GM23338 (cell line): Measurements from ENCODE around the gene SLC25A39. TPM values are rescaled to one million over a fixed set of nuclear protein-coding genes. Genes with fewer than 3 reads are reported as not detected.

Experiments used
- ATAC-seq: fragments of 200-7000 bp; cut with Tn5 transposase; 3 replicates; pipeline ENCODE4 v1.9.1; 2020
- DNase-seq: peaks from one replicate; pipeline ENCODE4 v3.0.0-alpha.2; 2015; ENCODE audit warnings: low spot score
- H2AFZ ChIP-seq: fragments of 200-600 bp; sonication (generic); 2 replicates; pipeline ENCODE4 v1.8.0; 2016; ENCODE audit warnings: antibody characterized with exemption, mild to moderate bottlenecking, moderate library complexity
- H3F3A ChIP-seq: fragments of 200-600 bp; sonication (generic); replicated peaks from 2 replicates; pipeline ENCODE4 v1.8.0; 2017; ENCODE audit warnings: antibody characterized with exemption, mixed run types, low read depth
- H3K27ac ChIP-seq: fragments of 200-600 bp; sonication (generic); 2 replicates; pipeline ENCODE4 v1.6.1; 2016; ENCODE audit warnings: low read depth
- H3K27me3 ChIP-seq: fragments of 200-600 bp; sonication (generic); 2 replicates; pipeline ENCODE4 v1.8.0; 2016; ENCODE audit warnings: mild to moderate bottlenecking, mixed run types, moderate library complexity; ENCODE audit not compliant: insufficient read depth
- H3K36me3 ChIP-seq: fragments of 200-600 bp; sonication (generic); 2 replicates; pipeline ENCODE4 v1.8.0; 2016; ENCODE audit warnings: mild to moderate bottlenecking; ENCODE audit not compliant: insufficient read depth
- H3K4me1 ChIP-seq: fragments of 200-600 bp; sonication (generic); 2 replicates; pipeline ENCODE4 v1.8.0; 2016; ENCODE audit warnings: mild to moderate bottlenecking, moderate library complexity; ENCODE audit not compliant: insufficient read depth
- H3K4me2 ChIP-seq: fragments of 200-600 bp; sonication (generic); 2 replicates; pipeline ENCODE4 v1.7.1; 2017; ENCODE audit warnings: mixed run types
- H3K4me3 ChIP-seq: fragments of 200-600 bp; sonication (generic); 2 replicates; pipeline ENCODE4 v1.6.1; 2016; ENCODE audit warnings: mixed run types
- H3K79me2 ChIP-seq: fragments of 200-600 bp; sonication (generic); replicated peaks from 2 replicates; pipeline ENCODE4 v1.8.0; 2017; ENCODE audit warnings: mild to moderate bottlenecking; ENCODE audit not compliant: insufficient read depth
- H3K9me2 ChIP-seq: fragments of 200-600 bp; sonication (generic); 2 replicates; pipeline ENCODE4 v1.8.0; 2017; ENCODE audit not compliant: insufficient read depth
- H4K20me1 ChIP-seq: fragments of 200-600 bp; sonication (generic); replicated peaks from 2 replicates; pipeline ENCODE4 v1.8.0; 2017; ENCODE audit warnings: mild to moderate bottlenecking; ENCODE audit not compliant: insufficient read depth
- H3K27ac Mint-ChIP-seq: 2 replicates; pipeline ENCODE4 v1.8.0; 2020; ENCODE audit warnings: inconsistent platforms, mild to moderate bottlenecking, moderate library complexity, mixed read lengths
- H3K27me3 Mint-ChIP-seq: 3 replicates; pipeline ENCODE4 v1.8.0; 2022; ENCODE audit warnings: low read depth, mild to moderate bottlenecking, moderate library complexity, mixed read lengths, inconsistent platforms; ENCODE audit not compliant: insufficient read depth, poor library complexity
- H3K36me3 Mint-ChIP-seq: 3 replicates; pipeline ENCODE4 v1.8.0; 2021; ENCODE audit warnings: low read depth, mild to moderate bottlenecking, inconsistent platforms, moderate library complexity, mixed read lengths
- H3K4me1 Mint-ChIP-seq: 3 replicates; pipeline ENCODE4 v1.8.0; 2020; ENCODE audit warnings: mild to moderate bottlenecking, inconsistent platforms, mixed read lengths
- H3K4me3 Mint-ChIP-seq: 3 replicates; pipeline ENCODE4 v1.8.0; 2021; ENCODE audit warnings: moderate library complexity, mild to moderate bottlenecking, inconsistent platforms, mixed read lengths
- H3K9me3 Mint-ChIP-seq: 3 replicates; pipeline ENCODE4 v1.8.0; 2020; ENCODE audit warnings: moderate library complexity, mild to moderate bottlenecking, inconsistent platforms, mixed read lengths
- CREB1 ChIP-seq: fragments of 250-450 bp; sonication (Bioruptor Pico); IDR thresholded peaks from 2 replicates; pipeline ENCODE4 v1.5.0; 2020; ENCODE audit warnings: low read depth, mild to moderate bottlenecking, moderate library complexity
- EZH2 ChIP-seq: fragments of 200-600 bp; sonication (generic); IDR thresholded peaks from one replicate; pipeline ENCODE4 v1.8.0; 2017; ENCODE audit warnings: antibody characterized with exemption, mild to moderate bottlenecking, low read depth; ENCODE audit not compliant: unreplicated experiment
- EZH2phosphoT487 ChIP-seq: fragments of 200-600 bp; sonication (generic); IDR thresholded peaks from one replicate; pipeline ENCODE4 v1.8.1; 2018; ENCODE audit warnings: antibody characterized with exemption; ENCODE audit not compliant: unreplicated experiment
- JUNB ChIP-seq: IDR thresholded peaks from one replicate; pipeline ENCODE4 v1.6.1; 2016; ENCODE audit warnings: antibody characterized with exemption; ENCODE audit not compliant: unreplicated experiment
- NANOG ChIP-seq: IDR thresholded peaks from 2 replicates; pipeline ENCODE4 v1.6.1; 2016; ENCODE audit warnings: antibody characterized with exemption, borderline replicate concordance
- POLR2AphosphoS5 ChIP-seq: IDR thresholded peaks from 2 replicates; pipeline ENCODE4 v1.6.1; 2016; ENCODE audit warnings: antibody characterized with exemption, low read depth
- STAT1 ChIP-seq: IDR thresholded peaks from one replicate; pipeline ENCODE4 v1.6.1; 2016; ENCODE audit warnings: antibody characterized with exemption; ENCODE audit not compliant: unreplicated experiment
- ZNF331 ChIP-seq: fragments of 250-450 bp; sonication (Bioruptor Pico); IDR thresholded peaks from 2 replicates; pipeline ENCODE4 v1.5.0; 2020; ENCODE audit warnings: low read depth, mild to moderate bottlenecking, moderate library complexity
- ZNF462 ChIP-seq: fragments of 250-450 bp; sonication (Bioruptor Pico); IDR thresholded peaks from 2 replicates; pipeline ENCODE4 v1.5.0; 2020; ENCODE audit warnings: mild to moderate bottlenecking, moderate library complexity
- polyA plus RNA-seq: library from polyadenylated mRNA; unstranded; fragments of >200 nt; fragmentation: Nextera tagmentation; extraction: Ambion mirVana; gene quantifications from 2 replicates; pipeline ENCODE4 v1.2.1, GENCODE V29; 2016
- total RNA-seq: library from RNA; depleted of rRNA; stranded (reverse); fragments of >200 nt; shearing (Covaris generic); gene quantifications from 2 replicates; pipeline ENCODE4 v1.2.3, GENCODE V29; 2014
- TF ChIP-seq, protein P1 (sequence below): IDR thresholded peaks from 2 replicates; pipeline ENCODE4 v1.6.1; 2016; ENCODE audit warnings: antibody characterized with exemption
- TF ChIP-seq, protein P2 (sequence below), 2 experiments: fragments of 200-600 bp in 1 of 2; sonication (generic) in 1 of 2; conservative IDR thresholded peaks; 2 replicates each; pipeline versions ENCODE4 v1.5.1 to v1.6.1; 2016 to 2017; ENCODE audit warnings: antibody characterized with exemption in 2 of 2, low read depth in 2 of 2, mild to moderate bottlenecking in 2 of 2, moderate library complexity in 1 of 2
- TF ChIP-seq, protein P3 (sequence below): IDR thresholded peaks from one replicate; pipeline ENCODE4 v1.6.1; 2018; ENCODE audit warnings: antibody characterized with exemption; ENCODE audit not compliant: unreplicated experiment

The SLC25A39 gene
- total and polyA plus RNA-seq, 2 experiments from 2014 or later = 184 to 202 TPM

DNA sequence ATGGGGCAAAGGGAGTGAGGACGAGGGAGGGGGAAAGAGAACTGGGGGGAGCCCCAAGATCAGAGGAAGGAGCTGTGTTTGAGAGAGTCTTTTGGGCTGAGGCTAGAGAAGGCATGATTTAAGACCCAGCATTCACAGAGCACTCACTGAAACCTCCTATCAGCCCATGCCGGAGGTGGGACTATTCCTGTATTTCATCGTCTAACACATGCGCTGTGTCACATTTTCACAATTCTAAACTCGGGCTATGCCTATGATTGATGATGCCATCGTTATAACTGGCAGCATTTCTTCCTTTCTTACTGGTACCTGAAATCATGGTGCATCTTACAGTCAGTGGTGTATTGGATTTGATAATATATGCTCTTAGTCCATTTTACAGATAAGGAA is 35.5 kb upstream of the SLC25A39 start:
- no peak overlapping the region for H3K27ac Mint-ChIP-seq

More for the DNA sequence above, 35.5 kb upstream of the SLC25A39 start:
- peaks cover 4% of the 10 kb centered on the region; the same call in 2 of the 3 replicates for H3K36me3 Mint-ChIP-seq
- Histone ChIP-seq H4K20me1 (peaks cover 19% of the 10 kb centered on the region), H2AFZ (no peak overlapping the region), H3K27me3 (peaks cover 13% of the 10 kb centered on the region; the same call in 1 of the 2 replicates), H3K27ac (no peak overlapping the region), H3K4me2 (no peak overlapping the region), H3K79me2 (no peaks in the 10 kb centered on the region), H3K4me1 (peaks cover 26% of the 10 kb centered on the region), H3K9me2 (no peaks in the 10 kb centered on the region), H3F3A (0 out of 2 replicates have a peak, but pooled peaks cover 12% of the 10 kb centered on the region), H3K4me3 (no peak overlapping the region), H3K36me3 (no peaks in the 10 kb centered on the region)
- peaks cover 25% of the 10 kb centered on the region for H3K27me3 Mint-ChIP-seq
- DNase-seq = no peak
- no peak for ATAC-seq
- H3K4me3 Mint-ChIP-seq = no peak overlapping the region; the same call in 2 of the 3 replicates
- TF ChIP-seq ZNF462 = no peak
- no peak for TF ChIP-seq CREB1 (CRISPR knock-in tag)
- no peak for TF ChIP-seq POLR2AphosphoS5
- TF ChIP-seq, protein P1, sequence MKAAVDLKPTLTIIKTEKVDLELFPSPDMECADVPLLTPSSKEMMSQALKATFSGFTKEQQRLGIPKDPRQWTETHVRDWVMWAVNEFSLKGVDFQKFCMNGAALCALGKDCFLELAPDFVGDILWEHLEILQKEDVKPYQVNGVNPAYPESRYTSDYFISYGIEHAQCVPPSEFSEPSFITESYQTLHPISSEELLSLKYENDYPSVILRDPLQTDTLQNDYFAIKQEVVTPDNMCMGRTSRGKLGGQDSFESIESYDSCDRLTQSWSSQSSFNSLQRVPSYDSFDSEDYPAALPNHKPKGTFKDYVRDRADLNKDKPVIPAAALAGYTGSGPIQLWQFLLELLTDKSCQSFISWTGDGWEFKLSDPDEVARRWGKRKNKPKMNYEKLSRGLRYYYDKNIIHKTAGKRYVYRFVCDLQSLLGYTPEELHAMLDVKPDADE = no peak
- no peak for TF ChIP-seq STAT1
- no peak for TF ChIP-seq EZH2phosphoT487
- TF ChIP-seq NANOG = no peak
- TF ChIP-seq JUNB = no peak
- TF ChIP-seq ZNF331 (CRISPR knock-in tag) = no peak
- TF ChIP-seq, protein P2, sequence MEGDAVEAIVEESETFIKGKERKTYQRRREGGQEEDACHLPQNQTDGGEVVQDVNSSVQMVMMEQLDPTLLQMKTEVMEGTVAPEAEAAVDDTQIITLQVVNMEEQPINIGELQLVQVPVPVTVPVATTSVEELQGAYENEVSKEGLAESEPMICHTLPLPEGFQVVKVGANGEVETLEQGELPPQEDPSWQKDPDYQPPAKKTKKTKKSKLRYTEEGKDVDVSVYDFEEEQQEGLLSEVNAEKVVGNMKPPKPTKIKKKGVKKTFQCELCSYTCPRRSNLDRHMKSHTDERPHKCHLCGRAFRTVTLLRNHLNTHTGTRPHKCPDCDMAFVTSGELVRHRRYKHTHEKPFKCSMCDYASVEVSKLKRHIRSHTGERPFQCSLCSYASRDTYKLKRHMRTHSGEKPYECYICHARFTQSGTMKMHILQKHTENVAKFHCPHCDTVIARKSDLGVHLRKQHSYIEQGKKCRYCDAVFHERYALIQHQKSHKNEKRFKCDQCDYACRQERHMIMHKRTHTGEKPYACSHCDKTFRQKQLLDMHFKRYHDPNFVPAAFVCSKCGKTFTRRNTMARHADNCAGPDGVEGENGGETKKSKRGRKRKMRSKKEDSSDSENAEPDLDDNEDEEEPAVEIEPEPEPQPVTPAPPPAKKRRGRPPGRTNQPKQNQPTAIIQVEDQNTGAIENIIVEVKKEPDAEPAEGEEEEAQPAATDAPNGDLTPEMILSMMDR (conservative IDR thresholded peaks at IDR 0.05; ENCODE audit: low read depth in 2 of 2) = no peak
- TF ChIP-seq EZH2 = no peak
- TF ChIP-seq, protein P3, sequence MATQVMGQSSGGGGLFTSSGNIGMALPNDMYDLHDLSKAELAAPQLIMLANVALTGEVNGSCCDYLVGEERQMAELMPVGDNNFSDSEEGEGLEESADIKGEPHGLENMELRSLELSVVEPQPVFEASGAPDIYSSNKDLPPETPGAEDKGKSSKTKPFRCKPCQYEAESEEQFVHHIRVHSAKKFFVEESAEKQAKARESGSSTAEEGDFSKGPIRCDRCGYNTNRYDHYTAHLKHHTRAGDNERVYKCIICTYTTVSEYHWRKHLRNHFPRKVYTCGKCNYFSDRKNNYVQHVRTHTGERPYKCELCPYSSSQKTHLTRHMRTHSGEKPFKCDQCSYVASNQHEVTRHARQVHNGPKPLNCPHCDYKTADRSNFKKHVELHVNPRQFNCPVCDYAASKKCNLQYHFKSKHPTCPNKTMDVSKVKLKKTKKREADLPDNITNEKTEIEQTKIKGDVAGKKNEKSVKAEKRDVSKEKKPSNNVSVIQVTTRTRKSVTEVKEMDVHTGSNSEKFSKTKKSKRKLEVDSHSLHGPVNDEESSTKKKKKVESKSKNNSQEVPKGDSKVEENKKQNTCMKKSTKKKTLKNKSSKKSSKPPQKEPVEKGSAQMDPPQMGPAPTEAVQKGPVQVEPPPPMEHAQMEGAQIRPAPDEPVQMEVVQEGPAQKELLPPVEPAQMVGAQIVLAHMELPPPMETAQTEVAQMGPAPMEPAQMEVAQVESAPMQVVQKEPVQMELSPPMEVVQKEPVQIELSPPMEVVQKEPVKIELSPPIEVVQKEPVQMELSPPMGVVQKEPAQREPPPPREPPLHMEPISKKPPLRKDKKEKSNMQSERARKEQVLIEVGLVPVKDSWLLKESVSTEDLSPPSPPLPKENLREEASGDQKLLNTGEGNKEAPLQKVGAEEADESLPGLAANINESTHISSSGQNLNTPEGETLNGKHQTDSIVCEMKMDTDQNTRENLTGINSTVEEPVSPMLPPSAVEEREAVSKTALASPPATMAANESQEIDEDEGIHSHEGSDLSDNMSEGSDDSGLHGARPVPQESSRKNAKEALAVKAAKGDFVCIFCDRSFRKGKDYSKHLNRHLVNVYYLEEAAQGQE = no peak
- H3K9me3 Mint-ChIP-seq = peaks cover under 1% of the 10 kb centered on the region; the same call in 1 of the 3 replicates
- H3K4me1 Mint-ChIP-seq = peaks cover 34% of the 10 kb centered on the region
